H1 (cell line): Measurements from ENCODE around the gene IL19. TPM values are rescaled to one million over a fixed set of nuclear protein-coding genes. Genes with fewer than 3 reads are reported as not detected.

Experiments used
- SRF ChIP-seq: IDR thresholded peaks from 2 replicates; pipeline ENCODE4 v1.6.1; 2011; ENCODE audit warnings: mild to moderate bottlenecking, low read depth, low read length, moderate library complexity
- TAF1 ChIP-seq: IDR thresholded peaks from 2 replicates; pipeline ENCODE4 v1.6.1; 2011; ENCODE audit warnings: mild to moderate bottlenecking, low read depth, low read length
- polyA plus RNA-seq, 7 experiments: library from polyadenylated mRNA; depleted of rRNA in 3 of 7; stranded (reverse) in 5 of 7; unstranded in 2 of 7; fragments of >200 nt in 5 of 7; fragments of 200-250 nt in 2 of 7; gene quantifications; 1 replicate in 5 of 7; 2 replicates in 1 of 7; 4 replicates in 1 of 7; pipeline versions ENCODE4 v1.2.1 to v1.2.3, GENCODE V29; 2011 to 2013; ENCODE audit warnings: missing spikeins in 2 of 7, mixed read lengths in 2 of 7
- total RNA-seq: library from RNA; stranded (reverse); fragmentation: NEBNext Ultra II Directional; extraction: Animal tissue kit (Norgen Biotek cat#: 25700); gene quantifications from 2 replicates; pipeline ENCODE4 v1.2.1, GENCODE V29; 2021
- TF ChIP-seq, protein P1 (sequence below): IDR thresholded peaks from 2 replicates; pipeline ENCODE4 v1.6.1; 2011; ENCODE audit warnings: low read depth, mild to moderate bottlenecking, low read length; ENCODE audit not compliant: insufficient read depth

Gene IL19
- total and polyA plus RNA-seq, 2 of the 8 experiments (the other 6 are each of a cell fraction or from before 2014, with no cell fraction given), result not detected

DNA sequence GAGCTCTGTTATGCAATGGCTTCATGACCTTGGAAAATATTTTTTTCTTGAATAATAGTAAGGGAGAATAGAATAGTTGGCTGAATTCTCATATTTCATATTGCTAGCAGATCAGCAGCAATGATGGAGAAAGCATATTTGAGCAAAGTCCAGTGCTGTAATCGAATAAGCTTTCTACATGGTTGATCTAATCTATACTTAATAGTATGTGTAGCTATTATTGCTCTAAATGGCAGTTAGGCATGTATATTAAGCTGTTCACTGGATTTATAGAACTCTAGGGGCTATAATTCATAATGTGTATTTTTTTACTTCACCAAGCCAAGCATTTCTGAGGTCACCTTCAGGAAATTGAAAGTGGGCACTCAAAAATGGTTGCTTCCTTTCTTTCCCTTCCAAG, 10.0 kb upstream of the IL19 start (continued):
- no peak for TF ChIP-seq TAF1
- TF ChIP-seq SRF, result no peak
- TF ChIP-seq, protein P1, sequence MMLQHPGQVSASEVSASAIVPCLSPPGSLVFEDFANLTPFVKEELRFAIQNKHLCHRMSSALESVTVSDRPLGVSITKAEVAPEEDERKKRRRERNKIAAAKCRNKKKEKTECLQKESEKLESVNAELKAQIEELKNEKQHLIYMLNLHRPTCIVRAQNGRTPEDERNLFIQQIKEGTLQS, result no peak
- TF ChIP-seq, all 59 proteins: peak for 0
